Vagina (tissue), 2 donors: ENCODE results near the gene RHOBTB3.

ENCODE experiments used
- CTCF ChIP-seq, 3 experiments: fragments of 450-650 bp in 2 of 3; fragments of 200-600 bp in 1 of 3; sonication (generic) in 1 of 3; IDR thresholded peaks; one replicate each; pipeline ENCODE4 v1.5.1; 2017 to 2019; ENCODE audit warnings: antibody characterized with exemption in 3 of 3, mild to moderate bottlenecking in 2 of 3, moderate library complexity in 2 of 3
- POLR2AphosphoS5 ChIP-seq, 2 donors: sonication (generic); formaldehyde crosslinking; IDR thresholded peaks; one replicate each; pipeline ENCODE4 v1.9.0; 2017; ENCODE audit warnings: antibody characterized with exemption in 2 of 2, mild to moderate bottlenecking in 2 of 2, low read depth in 1 of 2; ENCODE audit not compliant: insufficient read depth in 1 of 2

- no peak for TF ChIP-seq CTCF (IDR thresholded peaks at IDR 0.05)
- no peak for TF ChIP-seq POLR2AphosphoS5 (IDR thresholded peaks at IDR 0.05; ENCODE audit: insufficient read depth in 1 of 2, low read depth in 1 of 2)
These were observed 48.2 kb upstream of the RHOBTB3 start, which contains the start of gene SPATA9 for GRCh38 chr5:95682891-95683290.
